ENCODE measurements around the gene GABRB1.

- TF ChIP-seq POLR2A (IDR thresholded peaks at IDR 0.05; ENCODE audit: low read length) = no peak
- TF ChIP-seq CTCF (IDR thresholded peaks at IDR 0.05) = no peak
- no peak for TF ChIP-seq ESRRA (IDR thresholded peaks at IDR 0.05; ENCODE audit: borderline replicate concordance, low read length)
- TF ChIP-seq HOXA7 (CRISPR knock-in tag; IDR thresholded peaks at IDR 0.05) = no peak
- TF ChIP-seq PHF8 (IDR thresholded peaks at IDR 0.05; ENCODE audit: borderline replicate concordance, low read depth) = no peak
- TF ChIP-seq ELK1 (IDR thresholded peaks at IDR 0.05; ENCODE audit: low read depth, low read length) = no peak
- TF ChIP-seq KDM1A (IDR thresholded peaks at IDR 0.05; ENCODE audit: low read depth) = no peak
- no peak for TF ChIP-seq EP300 (IDR thresholded peaks at IDR 0.05)
- TF ChIP-seq RCOR1 (IDR thresholded peaks at IDR 0.05; ENCODE audit: low read depth, low read length) = no peak
- TF ChIP-seq MAFK (IDR thresholded peaks at IDR 0.05; ENCODE audit: partially characterized antibody) = no peak
- no peak for TF ChIP-seq MAZ (IDR thresholded peaks at IDR 0.05; ENCODE audit: borderline replicate concordance, low read depth, low read length)
- TF ChIP-seq EHMT2 (IDR thresholded peaks at IDR 0.05; ENCODE audit: low read depth) = no peak
These were observed 311.4 kb downstream of the GABRB1 start for GRCh38 chr4:47342796-47343195.
